Activated CD8-positive, alpha-beta T cell treated with anti-CD3 and anti-CD28 coated beads for 36 hours (primary cell): ENCODE measurements around the gene SLC25A46. TPM values are rescaled to one million over a fixed set of nuclear protein-coding genes. Genes with fewer than 3 reads are reported as not detected.

Experiments
- ATAC-seq: fragments of 200-7000 bp; cut with Tn5 transposase; one replicate; pipeline ENCODE4 v1.10.0; 2021; ENCODE audit warnings: mild to moderate bottlenecking, moderate library complexity
- CTCF ChIA-PET: fragments of 350-600 bp; sonication (Branson Sonifier 250); formaldehyde crosslinking; loops from one replicate; lab custom pipeline; 2021; ENCODE audit warnings: antibody characterized with exemption; lab: Charles Lee
- POLR2A ChIA-PET: fragments of 350-600 bp; sonication (Branson Sonifier 250); formaldehyde crosslinking; loops from one replicate; lab custom pipeline; 2021; ENCODE audit warnings: antibody characterized with exemption; lab: Charles Lee
- DNase-seq: peaks from one replicate; pipeline ENCODE4 v3.0.0-alpha.2; 2020
- H3K27ac Mint-ChIP-seq: one replicate; pipeline ENCODE4 v1.8.0; 2021; ENCODE audit warnings: mild to moderate bottlenecking, mixed read lengths
- H3K27me3 Mint-ChIP-seq: one replicate; pipeline ENCODE4 v1.8.0; 2021; ENCODE audit warnings: mixed read lengths
- H3K36me3 Mint-ChIP-seq: one replicate; pipeline ENCODE4 v1.8.0; 2021; ENCODE audit warnings: low read depth, mixed read lengths
- H3K4me1 Mint-ChIP-seq: one replicate; pipeline ENCODE4 v1.8.0; 2021; ENCODE audit warnings: low read depth, mixed read lengths
- H3K4me3 Mint-ChIP-seq: one replicate; pipeline ENCODE4 v1.8.0; 2021; ENCODE audit warnings: mild to moderate bottlenecking, moderate library complexity, mixed read lengths
- H3K9me3 Mint-ChIP-seq: one replicate; pipeline ENCODE4 v1.8.0; 2021; ENCODE audit warnings: mixed read lengths
- intact Hi-C: fragments of 100-400 bp; cut with micrococcal nuclease; formaldehyde crosslinking; loops from one replicate; pipeline ENCODE4 v1.10.0; 2022
- total RNA-seq, 2 experiments: library from RNA; stranded (reverse); gene quantifications; one replicate each; pipeline ENCODE4 v1.2.3, GENCODE V29; 2021
- TF ChIP-seq, protein P1 (sequence below): fragments of 200-600 bp; IDR thresholded peaks from one replicate; pipeline ENCODE4 v1.8.0; 2022; ENCODE audit warnings: antibody characterized with exemption, mild to moderate bottlenecking

Gene SLC25A46
- total RNA-seq, 2 experiments from 2014 or later, result 35.2 to 38.8 TPM

DNA sequence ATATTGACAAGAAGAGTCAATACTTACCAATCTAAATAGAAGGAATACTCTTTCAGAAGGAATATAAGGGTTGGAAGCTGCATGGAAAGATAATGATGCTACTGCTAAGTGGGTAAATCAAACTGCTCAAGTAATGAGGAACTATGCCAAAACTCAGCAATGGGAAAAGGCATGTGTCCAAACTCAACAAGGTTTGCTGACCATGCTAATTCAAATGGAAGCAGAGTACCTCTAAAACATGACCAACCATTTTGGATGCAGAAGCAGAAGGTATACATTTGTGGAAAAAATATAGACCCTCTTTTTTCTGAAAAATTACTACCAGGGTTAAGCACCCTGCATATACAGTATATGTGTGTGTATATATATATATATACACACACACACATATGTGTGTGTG, 33.5 kb upstream of the SLC25A46 start:
- Mint-ChIP-seq H3K4me1 (no peaks in the 10 kb centered on the region), H3K27me3 (peaks cover 18% of the 10 kb centered on the region), H3K9me3 (no peaks in the 10 kb centered on the region), H3K36me3 (no peaks in the 10 kb centered on the region), H3K4me3 (no peak overlapping the region), H3K27ac (no peak overlapping the region)
- CTCF ChIA-PET, result no interaction called here
- TF ChIP-seq, protein P1, sequence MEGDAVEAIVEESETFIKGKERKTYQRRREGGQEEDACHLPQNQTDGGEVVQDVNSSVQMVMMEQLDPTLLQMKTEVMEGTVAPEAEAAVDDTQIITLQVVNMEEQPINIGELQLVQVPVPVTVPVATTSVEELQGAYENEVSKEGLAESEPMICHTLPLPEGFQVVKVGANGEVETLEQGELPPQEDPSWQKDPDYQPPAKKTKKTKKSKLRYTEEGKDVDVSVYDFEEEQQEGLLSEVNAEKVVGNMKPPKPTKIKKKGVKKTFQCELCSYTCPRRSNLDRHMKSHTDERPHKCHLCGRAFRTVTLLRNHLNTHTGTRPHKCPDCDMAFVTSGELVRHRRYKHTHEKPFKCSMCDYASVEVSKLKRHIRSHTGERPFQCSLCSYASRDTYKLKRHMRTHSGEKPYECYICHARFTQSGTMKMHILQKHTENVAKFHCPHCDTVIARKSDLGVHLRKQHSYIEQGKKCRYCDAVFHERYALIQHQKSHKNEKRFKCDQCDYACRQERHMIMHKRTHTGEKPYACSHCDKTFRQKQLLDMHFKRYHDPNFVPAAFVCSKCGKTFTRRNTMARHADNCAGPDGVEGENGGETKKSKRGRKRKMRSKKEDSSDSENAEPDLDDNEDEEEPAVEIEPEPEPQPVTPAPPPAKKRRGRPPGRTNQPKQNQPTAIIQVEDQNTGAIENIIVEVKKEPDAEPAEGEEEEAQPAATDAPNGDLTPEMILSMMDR, result no peak
- intact Hi-C loops, result no loop called here
- POLR2A ChIA-PET, result no interaction called here
- DNase-seq, result no peak
- no peak for ATAC-seq

DNA sequence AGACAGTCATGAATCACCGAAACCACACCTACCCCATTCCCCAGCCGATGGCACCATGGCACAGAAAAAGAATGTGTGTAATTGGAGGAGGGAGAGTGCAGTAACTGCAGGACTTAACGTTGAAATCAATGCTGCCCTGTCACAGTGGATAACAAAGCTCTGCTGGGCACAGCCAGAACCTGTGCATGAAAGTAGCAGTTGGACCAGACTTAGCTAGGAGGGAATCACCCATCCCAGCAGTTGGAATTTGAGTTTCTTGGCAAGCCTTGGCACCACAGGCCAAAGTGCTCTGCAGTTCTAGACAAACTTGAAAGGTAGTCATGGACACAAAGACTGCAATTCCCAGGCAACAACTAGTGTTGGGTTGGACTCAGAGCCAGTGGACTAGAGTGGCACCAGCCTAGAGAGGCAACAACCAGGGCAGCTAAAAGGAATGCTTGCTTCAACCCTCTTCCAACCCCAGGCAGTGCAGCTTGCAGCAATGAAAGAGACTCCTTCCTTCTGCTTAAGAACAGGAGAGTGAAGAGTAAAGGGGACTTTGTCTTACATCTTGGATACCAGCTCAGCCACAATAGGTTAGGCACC, 31.5 kb upstream of the SLC25A46 start:
- intact Hi-C loops, result no loop called here
- TF ChIP-seq, protein P1, result no peak
- no peak for DNase-seq
- ATAC-seq, result no peak
- Mint-ChIP-seq H3K36me3 (no peaks in the 10 kb centered on the region), H3K9me3 (no peaks in the 10 kb centered on the region), H3K27ac (no peak overlapping the region), H3K27me3 (peaks cover 18% of the 10 kb centered on the region), H3K4me3 (no peak overlapping the region), H3K4me1 (no peaks in the 10 kb centered on the region)
- CTCF ChIA-PET, result interaction anchor here (0.8 kb wide), 1 partner anchor 23 kb away, joined by 3 read pairs; no protein-coding TSS in a partner anchor
- POLR2A ChIA-PET, result no interaction called here

DNA sequence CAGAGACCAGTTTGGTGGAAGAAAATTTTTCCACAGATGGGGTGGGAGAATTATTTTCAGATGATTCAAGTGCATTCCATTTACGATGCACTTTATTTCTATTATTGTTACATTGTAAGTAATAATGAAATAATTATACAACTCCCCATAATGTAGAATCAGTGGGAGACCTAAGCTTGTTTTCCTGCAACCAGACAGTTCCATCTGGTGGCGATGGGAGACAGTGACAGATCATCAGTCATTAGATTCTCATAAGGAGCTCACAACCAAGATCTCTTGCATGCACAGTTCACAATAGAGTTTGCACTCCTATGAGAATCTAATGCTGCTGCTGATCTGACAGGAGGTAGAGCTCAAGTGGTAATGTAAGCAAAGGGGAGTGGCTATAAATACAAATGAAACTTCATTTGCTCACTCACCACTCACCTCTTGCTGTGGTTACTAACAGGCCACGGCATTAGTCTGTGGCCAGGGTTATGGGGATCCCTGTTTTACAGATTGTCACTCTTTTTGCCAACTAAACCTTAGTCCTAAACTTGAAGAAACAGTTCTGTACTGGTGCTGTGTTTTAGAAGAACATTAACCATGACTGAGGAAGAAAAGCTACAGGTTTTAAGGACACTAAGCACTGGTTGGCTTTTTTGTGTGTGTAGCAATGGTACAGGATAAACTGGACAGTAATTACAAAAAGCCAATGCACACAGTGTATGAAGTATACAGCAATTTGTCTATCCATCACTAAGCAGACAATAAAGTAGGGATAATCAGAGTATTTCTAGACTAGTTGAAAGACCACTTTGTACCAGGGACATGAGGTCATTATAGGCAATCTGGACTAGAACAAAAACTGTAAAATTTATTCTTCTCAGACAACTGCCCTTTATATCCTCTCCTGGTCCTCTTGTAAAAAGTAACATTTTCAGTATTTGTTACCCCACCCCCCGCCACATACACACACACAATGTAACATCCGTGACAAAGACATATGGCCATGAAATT, 22.3 kb upstream of the SLC25A46 start:
- H3K27ac Mint-ChIP-seq, result no peak overlapping the region
- ChIA-PET POLR2A (no interaction called here), CTCF (no interaction called here)
- intact Hi-C loops, result no loop called here
- no peaks in the 10 kb centered on the region for H3K9me3 Mint-ChIP-seq
- H3K36me3 Mint-ChIP-seq, result no peaks in the 10 kb centered on the region
- H3K4me1 Mint-ChIP-seq, result no peaks in the 10 kb centered on the region
- peaks cover 4% of the 10 kb centered on the region for H3K27me3 Mint-ChIP-seq
- TF ChIP-seq, protein P1, result no peak
- H3K4me3 Mint-ChIP-seq, result no peak overlapping the region
- DNase-seq (no peak), ATAC-seq (no peak)

DNA sequence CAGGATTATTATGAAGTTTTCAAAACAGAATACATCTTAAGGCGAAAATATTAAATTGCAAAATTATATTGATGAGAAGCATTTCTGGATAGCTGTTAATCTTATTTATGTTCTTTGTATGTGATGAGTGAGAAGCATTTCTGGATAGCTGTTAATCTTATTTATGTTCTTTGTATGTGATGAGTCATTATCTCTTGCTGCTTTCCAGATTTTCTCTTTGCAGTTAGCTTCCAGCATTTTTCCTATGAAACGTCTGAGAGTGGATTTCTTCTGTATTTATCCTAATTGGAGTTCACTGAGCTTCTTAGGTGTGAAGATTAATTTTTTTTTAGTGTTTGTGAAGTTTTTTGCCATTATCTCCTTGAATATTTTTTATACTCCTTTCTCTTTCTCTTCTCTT, 20.5 kb upstream of the SLC25A46 start:
- Mint-ChIP-seq H3K27ac (no peak overlapping the region), H3K9me3 (no peaks in the 10 kb centered on the region), H3K4me1 (no peaks in the 10 kb centered on the region), H3K4me3 (no peak overlapping the region), H3K27me3 (peaks cover 4% of the 10 kb centered on the region), H3K36me3 (no peaks in the 10 kb centered on the region)
- DNase-seq, result no peak
- CTCF ChIA-PET, result no interaction called here
- POLR2A ChIA-PET, result no interaction called here
- intact Hi-C loops, result no loop called here
- TF ChIP-seq, protein P1, result no peak
- no peak for ATAC-seq
